ENCODE data around the gene SYDE2.
"Not testable (repeated sequence)": the region's sequence is repeated elsewhere in the genome, so short reads cannot be mapped to it uniquely, and the experiment has no call there.

The SYDE2 gene

DNA sequence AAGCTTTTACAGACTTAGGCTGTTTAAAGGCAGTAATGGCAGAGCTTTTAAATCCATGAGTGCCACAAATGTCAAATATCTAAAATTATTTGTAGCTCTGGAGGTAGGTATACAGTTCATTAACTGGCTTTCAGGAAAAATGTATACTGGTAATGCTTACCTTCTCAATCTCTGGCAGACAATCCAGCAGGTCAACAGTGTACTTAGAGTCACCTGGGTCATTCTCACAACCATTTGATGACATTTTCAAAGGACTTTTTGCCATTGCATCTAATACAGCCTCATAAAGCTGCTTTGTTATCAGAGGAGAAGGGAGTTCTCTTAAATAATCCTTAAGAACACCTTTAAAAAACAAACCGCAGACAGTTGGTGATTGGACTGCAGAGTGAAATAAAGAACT, 31.9 kb downstream of the SYDE2 start:
- DNase-seq = no peak

DNA sequence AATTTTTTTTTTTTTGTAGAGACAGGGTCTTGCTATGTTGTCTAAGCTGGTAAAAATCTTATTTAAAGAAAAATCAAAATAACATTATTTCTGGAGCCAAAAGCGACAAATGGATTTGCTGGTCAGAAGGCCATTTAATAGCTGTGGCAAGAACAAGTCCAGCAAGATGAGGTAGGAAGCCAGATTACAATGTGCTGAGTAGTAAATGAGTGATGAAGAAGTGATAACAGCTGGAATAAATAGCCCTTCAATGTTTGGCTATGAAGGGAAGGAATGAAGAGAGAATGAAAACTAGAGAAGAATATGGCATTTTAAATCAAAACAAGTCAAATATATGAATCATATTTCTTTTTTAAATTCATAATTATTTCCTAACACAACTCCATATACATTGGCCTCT, 34.5 kb downstream of the SYDE2 start:
- no peak for DNase-seq

DNA sequence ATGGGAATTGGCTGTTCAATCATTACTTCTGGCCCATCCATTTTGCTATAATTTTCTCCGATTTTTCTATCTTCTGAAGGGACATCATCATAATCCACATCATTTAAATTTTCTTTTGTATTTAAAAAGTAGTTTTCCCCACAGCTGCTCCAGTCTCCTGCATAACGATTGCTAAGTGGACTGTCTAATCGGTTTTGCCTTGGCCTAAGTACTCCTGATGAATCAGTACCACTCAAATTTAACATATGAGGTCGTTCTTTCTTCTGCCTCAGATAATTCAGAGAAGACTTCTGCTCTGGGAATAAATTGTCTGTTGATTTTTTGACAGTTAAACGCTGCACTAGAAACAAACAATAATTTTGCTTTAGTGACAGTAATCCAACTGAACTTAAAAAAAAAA, 41.9 kb downstream of the SYDE2 start:
- no peak for DNase-seq

DNA sequence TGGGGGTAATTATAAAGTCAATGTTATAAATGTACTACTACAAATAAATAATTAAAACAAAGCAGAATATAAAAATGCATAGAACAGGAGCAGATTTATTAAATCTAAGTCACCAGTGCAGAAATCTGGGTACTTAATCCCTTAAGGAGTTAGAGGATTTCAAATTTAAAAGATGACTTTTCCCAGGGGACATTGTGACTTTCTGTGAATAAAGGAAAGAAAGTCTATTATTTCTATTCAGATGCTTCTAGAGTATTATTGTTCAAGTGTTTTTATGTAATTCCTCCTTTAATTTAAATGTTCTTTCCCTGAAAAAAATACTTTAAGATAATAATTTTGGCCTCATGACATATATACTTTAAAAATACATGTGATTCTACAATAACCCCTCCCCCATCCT, 43.4 kb downstream of the SYDE2 start:
- DNase-seq = no peak

DNA sequence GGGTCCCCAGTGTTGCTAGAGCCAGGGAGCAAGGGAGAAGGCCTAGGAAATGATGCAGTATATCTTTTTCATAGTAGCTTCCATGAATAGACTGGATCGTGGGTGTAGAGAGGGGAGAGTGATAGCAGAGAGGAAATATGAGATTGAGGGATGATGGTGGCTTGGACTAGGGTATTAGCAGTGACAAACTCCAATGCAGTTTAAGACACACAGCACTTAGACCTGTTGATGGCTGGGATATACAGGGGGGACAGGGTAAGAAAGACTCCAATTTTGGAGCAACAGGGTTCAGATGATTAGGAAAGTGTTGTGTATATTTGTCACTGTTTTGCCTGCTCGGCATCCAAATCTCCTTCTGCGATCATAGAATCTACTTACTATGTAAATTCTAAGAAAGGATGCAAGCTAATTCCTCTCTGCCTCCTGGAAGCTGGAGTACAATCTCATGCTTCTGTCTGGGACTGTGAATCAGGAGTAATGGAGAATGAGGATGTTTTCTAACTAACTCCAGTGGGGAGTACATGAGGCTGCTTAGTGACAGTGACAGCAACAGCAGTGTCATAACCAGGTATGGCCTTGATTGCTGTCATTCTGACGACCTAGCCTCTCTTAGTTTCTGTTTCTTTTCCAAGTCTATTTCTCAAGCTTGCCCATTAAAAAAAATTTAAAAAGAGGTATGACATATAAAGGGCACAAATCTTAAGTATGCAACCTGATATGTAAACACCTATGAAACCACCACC, 47.5 kb downstream of the SYDE2 start:
- DNase-seq = no peak

DNA sequence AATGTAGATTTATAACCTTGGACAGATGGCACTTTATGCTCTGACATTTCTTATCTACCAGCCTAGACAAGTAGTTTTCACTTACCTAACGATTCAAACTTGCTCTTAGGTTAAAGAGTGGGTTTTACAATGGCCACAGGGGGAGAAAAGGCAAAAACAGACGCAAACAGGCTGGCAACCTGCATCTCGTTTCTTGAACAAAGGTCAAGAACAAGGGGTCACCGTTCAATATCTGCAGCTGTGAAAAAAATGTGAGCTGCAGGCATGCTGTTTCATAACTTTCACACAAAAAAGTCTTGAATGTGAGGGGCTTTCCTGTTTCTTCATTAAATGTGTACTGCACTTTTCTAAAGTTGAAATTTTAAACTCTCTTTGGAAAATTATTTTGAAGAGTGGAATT, 49.4 kb downstream of the SYDE2 start:
- DNase-seq = no peak

DNA sequence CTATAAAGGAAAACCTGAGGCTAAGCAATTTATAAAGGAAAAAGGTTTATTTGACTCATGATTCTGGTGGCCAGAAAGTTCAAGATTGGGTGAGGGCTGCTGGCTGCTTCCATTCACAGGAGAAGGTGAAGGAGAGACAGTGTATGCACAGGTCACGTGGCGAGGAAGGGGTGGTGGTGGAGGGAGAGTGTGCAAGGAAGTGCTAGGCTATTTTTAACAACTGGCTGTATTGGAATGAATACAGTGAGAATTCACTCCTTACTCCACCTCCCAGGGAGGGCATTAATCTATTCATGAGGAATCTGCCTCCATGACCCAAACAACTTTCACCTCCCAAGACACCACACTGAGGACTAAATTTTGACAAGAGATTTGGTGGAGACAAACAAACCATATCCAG, 51.0 kb downstream of the SYDE2 start:
- no peak for DNase-seq

DNA sequence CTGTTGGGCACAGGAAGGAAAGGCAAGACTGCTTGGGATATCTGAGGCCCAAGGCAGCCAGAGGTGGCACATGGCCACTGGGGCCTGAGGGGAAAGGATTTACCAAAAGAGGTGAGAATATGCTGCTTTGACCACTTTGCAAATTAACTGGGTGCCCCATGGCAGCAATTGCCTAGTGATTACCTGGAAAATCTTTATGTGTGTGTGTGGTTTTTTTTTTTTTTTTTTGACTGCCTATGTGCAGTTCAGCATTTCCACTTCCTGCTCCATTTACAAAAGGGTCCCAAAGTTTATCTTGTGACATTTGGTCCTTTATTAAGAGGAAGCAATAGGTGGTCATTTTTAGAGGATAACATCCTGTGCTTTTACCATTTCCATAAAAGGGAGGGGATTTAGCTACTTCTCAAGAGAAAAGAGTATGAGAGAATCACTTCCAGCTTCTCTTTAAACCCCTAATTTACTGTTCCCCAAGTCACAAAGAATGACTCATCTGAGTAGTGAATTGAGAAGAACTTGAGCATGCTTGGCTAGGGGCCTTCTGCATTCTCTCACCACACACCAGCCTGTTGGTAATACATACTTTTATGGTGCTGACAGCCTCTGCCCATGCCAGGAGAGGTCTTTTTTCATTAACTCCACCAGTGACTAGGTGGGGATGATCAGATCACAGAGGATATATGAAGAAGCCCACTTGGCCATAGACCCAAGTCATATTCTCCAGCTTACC, 52.1 kb downstream of the SYDE2 start:
- DNase-seq = peak; percentile 76

DNA sequence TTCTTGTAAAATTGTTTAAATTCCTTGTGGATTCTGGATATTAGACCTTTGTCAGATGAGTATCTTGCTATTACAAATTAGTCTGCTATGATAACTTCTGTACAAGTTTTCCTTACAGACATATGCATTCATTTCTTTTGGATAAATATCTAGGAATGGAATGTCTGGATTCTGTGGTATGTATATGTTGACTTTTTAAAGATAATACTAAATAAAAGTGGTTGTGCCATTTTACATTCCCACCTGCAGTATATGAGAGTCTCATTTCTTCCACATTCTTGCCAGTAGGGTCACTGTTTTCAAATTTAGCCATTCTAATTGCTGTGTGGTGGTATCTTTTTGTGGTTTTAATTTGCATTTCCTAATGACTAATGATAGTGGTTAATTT, 53.9 kb downstream of the SYDE2 start:
- DNase-seq = no peak

DNA sequence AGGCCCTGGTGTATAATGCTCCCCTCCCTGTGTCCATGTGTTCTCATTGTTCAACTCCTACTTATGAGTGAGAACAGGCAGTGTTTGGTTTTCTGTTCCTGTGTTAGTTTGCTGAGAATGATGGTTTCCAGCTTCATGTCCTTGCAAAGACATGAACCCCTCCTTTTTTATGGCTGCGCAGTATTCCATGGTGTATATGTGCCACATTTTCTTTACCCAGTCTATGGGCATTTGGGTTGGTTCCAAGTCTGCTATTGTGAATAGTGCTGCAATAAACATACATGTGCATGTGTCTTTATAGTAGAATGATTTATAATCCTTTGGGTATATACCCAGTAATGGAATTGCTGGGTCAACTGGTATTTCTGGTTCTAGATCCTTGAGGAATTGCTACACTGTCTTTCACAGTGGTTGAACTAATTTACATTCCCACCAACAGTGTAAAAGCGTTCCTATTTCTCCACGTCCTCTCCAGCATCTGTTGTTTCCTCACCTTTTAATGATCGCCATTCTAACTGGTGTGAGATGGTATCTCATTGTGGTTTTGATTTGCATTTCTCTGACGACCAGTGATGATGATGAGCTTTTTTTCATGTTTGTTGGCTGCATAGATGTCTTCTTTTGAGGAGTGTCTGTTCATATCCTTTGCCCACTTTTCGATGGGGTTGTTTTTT, 54.4 kb downstream of the SYDE2 start:
- DNase-seq = not testable (repeated sequence)

DNA sequence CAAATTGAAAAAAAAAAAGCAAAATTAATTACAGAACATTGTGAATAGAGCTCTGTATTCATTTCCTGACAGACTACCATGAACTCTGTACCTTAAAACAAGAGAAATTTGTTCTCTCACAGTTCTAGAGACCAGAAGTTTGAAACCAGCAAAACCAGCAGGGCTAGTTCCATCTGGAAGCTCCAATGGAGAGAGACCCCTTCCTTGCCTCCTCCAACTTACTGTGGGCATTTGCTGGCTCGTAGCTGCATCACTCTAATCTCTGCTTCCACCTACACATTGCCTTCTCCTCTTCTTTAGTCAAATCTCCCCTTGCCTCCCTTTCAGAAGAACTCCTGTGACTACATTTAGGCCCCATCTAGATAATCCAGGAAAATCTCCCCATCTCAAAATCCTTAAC, 56.5 kb downstream of the SYDE2 start:
- DNase-seq = no peak

DNA sequence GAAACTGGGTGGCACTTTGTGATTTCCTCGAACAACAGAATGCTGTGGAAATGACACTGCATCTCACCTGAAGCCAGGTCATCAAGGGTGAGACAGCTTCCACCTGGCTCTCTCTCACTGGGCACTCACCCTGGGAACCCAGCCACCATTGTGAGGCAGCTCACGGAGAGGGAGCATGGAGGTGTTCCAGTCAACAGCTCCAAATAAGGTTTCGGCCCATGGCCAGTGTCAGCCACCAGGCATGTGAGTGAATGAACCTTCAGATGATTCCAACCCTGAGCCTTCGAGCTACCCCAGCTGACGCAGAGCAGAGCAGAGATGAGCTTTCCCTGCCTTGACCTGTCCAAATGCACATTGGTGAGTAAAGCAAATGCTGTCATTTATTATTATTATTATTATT, 58.1 kb downstream of the SYDE2 start:
- DNase-seq = no peak

DNA sequence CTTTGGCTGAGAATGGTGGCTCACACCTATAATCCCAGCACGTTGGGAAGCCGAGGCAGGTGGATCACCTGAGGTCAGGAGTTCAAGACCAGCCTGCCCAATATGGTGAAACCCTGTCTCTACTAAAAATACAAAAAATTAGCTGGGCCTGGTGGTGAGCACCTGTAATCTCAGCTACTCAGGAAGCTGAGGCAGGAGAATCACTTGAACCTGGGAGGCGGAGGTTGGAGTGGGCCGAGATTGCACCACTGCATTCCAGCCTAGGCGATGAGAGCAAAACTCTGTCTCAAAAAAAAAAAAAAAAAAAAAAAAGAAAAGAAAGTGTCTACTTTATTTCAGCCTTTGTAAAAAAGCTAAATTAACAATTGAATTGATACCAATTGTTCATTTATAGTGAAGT, 62.4 kb downstream of the SYDE2 start:
- not testable (repeated sequence) for DNase-seq

DNA sequence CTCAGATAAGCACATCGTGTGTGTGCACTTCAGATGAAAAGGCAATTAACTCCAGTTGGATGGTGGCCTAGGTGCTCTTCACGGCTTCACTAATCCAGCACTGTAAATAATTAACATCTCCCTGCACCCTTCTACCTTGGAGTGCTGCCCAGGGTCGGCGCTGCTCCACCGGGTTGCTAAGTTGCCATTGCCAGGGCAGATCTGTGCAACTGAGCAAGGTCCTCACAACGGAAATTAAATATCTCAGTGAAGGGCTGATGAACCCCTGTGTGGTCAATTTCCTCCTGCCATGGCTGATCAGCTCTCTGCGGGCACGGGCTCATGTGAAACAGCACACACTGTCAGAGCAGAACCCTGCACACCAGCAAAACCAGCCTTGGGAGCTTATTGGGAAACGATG, 63.2 kb downstream of the SYDE2 start:
- DNase-seq = no peak

DNA sequence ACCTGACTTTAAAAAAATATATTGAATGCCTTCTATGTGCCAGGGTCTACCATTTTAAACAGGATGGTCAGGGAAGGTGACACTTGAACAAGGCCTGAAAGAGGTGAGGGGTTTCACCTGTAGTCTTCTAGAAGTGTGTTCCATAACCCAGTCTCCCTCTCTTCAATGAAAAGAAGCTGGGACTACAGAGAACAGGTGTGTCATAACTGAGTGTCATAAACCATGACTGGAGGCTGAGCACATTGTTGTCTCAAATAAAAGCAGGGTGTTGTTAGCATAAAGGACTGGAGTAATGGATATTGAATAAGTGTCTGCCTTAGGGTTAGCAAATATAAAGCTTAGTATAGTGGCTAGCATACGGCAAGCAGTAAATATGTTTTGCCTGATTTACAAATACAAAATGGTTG, 65.4 kb downstream of the SYDE2 start:
- no peak for DNase-seq

DNA sequence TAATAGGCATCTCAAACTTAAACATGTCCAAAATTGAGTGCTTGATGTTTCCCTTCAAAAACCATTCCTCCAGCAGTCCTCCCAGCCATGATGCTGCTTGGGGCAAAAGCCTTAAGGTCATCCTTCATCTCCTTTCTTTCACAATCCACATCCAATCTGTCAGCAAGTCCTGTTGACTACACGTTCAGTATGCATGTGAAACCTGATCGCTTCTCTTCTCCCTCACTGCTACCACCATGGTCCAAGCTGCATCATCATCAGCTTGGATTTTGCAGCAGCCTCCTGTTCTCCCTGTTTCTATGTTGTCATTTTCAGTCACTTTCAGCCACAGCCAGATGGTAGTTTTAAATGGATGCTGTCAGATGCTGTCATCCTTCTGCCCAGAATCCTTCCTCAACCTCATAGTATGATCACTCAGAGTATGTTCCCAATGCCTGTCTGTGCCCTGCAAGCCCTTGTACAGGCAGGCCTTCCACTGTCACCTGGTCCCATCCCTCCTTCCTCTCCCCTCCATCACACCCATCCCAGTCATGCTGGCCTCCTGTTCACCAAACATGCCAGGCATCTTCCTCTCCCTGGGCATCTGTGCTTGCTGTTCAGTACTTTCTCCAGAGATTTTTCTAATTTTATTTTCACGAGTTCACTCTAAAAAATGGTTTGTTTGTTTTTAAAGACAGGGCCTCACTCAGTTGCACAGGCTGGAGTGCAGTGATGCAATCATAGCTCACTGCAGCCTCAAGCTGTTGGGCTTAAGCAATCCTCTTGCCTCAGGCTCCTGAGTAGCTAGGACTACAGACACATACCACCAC, 66.0 kb downstream of the SYDE2 start:
- no peak for DNase-seq

DNA sequence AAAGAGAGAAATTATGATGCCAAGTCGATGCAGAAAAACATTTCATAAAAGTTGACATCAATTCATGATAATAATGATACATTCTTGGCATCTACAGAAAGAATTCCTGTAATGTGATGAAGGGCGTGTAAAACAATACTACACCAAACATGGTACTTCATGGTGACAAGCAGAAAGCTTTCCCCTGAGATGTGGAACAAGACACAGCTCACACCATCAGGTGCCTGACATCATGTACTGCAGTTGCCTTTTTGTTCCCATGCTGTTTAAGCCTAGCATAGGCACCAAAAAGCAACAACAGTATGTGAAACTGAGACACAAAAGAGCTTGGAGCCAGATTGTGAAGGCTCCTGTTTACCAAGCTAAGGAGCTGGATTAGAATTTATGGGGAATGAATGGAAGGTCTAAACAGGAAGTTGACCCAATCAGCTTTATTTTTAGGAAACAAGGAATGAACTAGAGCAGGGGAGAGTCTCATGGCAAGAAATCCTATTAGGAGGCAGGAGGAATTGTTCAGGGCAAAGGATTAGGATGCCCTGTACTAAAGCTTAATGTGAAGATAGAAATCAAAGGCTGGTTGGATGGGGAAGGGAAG, 67.2 kb downstream of the SYDE2 start:
- DNase-seq = no peak

DNA sequence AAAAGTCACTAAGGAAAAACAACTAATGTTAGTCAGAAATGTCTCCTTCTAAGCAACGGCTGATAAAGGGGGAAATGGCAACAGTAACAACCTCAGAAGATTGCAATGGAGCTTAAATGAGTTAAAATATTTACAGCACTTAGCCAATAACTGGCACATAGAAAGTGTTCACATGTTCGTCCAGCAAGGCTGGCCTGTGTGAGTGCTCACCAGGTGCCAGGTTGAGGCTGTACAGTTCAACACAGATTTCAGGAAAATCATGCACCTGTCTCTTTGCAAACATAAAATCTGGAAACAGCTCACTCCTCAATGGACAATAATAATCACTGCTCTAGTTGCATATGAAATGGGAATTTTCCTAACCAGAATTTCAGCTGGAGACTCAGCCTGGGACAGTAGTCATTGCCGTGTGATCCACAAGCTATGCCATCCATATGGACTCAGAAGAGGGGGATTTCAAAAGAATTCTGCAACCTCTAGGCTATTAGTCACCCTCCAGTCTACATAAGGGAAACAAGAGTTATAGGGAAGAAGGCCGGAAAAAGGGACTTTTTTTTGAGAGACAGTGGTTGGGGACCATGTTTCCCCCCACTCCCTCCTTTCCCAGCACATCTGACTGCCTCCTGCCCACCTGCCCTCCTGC, 68.6 kb downstream of the SYDE2 start:
- no peak for DNase-seq

DNA sequence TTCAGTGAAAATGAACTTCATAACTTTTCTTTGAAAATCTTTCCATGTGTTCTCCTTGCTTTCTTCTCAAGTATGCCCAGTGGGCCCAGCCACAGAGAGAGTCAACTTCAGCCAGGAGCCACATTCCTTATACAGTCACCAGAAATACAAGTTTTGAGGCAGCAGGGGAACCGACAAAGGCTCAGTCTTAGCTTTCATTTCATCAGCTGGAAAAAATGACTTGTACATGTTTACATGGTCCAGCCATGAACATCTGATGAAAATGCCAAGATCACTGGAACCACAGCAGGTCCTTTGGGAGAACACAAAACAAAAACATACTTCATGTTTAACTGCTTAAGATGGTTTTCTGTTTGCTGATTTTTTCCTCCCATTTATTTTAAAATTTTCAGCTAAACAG, 72.5 kb downstream of the SYDE2 start:
- no peak for DNase-seq

DNA sequence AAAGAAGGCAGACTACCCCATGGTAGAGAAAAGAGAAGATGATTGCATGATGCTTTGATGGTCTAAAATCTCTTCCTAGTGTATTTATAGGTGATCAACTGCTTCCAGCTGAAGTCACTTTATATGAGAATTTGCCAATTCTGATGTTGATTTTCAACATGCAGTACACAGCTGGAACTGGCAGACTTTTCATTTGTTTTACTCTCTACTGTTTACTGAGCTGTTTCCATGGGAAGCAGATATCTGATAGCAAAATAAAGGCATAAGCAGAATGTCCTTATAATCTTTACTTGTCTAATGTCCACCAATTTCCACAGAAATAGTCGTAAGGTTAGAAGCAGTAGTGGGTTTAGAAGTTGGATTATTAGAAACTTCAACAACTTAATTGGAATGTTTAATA, 74.9 kb downstream of the SYDE2 start:
- no peak for DNase-seq

DNA sequence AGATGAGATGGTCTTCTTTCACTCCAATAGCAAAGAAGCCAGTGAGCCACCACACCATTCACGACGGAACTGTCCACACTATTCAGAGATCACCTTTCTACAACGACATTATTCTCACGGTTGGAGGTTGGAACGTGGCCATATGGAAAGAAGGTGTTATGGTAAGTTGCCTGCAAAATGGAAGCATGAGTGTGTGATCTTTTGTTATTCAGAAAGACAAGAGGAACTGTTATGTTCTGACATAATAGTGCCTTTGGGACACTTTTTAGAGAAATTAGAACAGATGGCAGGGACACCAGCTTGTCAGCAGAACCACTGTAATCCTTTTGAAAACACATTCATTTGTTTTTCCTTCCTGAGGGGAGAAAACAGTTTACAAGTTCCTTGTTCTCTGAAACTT, 76.7 kb downstream of the SYDE2 start:
- DNase-seq = no peak

DNA sequence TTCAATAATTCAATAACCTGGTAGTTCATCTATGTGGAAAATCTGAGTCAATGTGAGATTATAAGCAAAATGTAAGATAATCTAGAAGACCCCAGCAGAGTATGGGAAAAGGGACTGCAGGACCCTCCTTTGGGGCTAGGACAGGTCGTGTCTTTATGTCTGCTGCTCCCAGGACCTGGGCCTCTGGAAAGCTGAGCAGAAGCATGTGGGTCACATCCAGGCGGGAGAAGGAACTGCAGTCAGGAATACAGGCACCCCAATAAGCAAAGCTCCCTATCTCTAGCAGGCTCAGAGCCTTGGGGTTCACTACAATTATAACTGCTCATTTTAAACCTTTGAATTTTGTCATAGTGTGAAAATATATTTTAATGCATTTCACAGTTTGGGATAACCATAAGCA, 78.6 kb downstream of the SYDE2 start:
- no peak for DNase-seq
